ENCODE measurements around the gene OVOL3. TPM values are rescaled to one million over a fixed set of nuclear protein-coding genes. Genes with fewer than 3 reads are reported as not detected.

The OVOL3 gene
- polyA plus RNA-seq, 3 donors, result not detected

GRCh38 chr19:36153126-36153525, 42.2 kb downstream of the OVOL3 start:
- no peak for DNase-seq (ENCODE audit: low read depth in 3 of 3, low spot score in 2 of 3)

GRCh38 chr19:36160821-36161596, 50.1 kb downstream of the OVOL3 start:
- DNase-seq (ENCODE audit: low read depth in 3 of 3, low spot score in 2 of 3), result no peak

Other genes with a start within 250 kb of the OVOL3 start
- 10 to 100 TPM; 17.7 to 25.0 (median 23.4) TPM for gene APLP1, start 242.6 kb upstream of the OVOL3 start, polyA plus RNA-seq (ENCODE audit: insufficient read length in 3 of 3)
- 1 to 10 TPM; 2.0 to 2.6 (median 2.2) TPM for gene NFKBID, start 210.6 kb upstream of the OVOL3 start, polyA plus RNA-seq (ENCODE audit: insufficient read length in 3 of 3)
- gene HCST, start 208.6 kb upstream of the OVOL3 start, polyA plus RNA-seq (ENCODE audit: insufficient read length in 3 of 3), result 1 to 10 TPM; 2.7 to 3.2 (median 2.8) TPM
- 10 to 100 TPM in 2 of 3 donors, 1 to 10 TPM in 1; 6.3 to 10.5 (median 10.3) TPM for gene TYROBP, start 202.8 kb upstream of the OVOL3 start, polyA plus RNA-seq (ENCODE audit: insufficient read length in 3 of 3)
- gene LRFN3, start 174.8 kb upstream of the OVOL3 start, polyA plus RNA-seq (ENCODE audit: insufficient read length in 3 of 3), result 1 to 10 TPM; 7.1 to 8.3 (median 7.4) TPM
- gene SDHAF1, start 116.0 kb upstream of the OVOL3 start, polyA plus RNA-seq (ENCODE audit: insufficient read length in 3 of 3), result 10 to 100 TPM; 11.2 to 12.0 (median 11.7) TPM
- 10 to 100 TPM in 1 of 3 donors, 1 to 10 TPM in 2; 9.8 to 10.1 (median 9.9) TPM for gene SYNE4, start 102.3 kb upstream of the OVOL3 start, polyA plus RNA-seq (ENCODE audit: insufficient read length in 3 of 3)
- 10 to 100 TPM; 13.7 to 15.9 (median 15.5) TPM for gene ALKBH6, start 96.9 kb upstream of the OVOL3 start, polyA plus RNA-seq (ENCODE audit: insufficient read length in 3 of 3)
- 10 to 100 TPM; 47.2 to 49.8 (median 48.5) TPM for gene CLIP3, start 78.3 kb upstream of the OVOL3 start, polyA plus RNA-seq (ENCODE audit: insufficient read length in 3 of 3)
- 10 to 100 TPM in 1 of 3 donors, 1 to 10 TPM in 2; 8.7 to 10.8 (median 9.3) TPM for gene THAP8, start 56.9 kb upstream of the OVOL3 start, polyA plus RNA-seq (ENCODE audit: insufficient read length in 3 of 3)
- 1 to 10 TPM; 4.0 to 4.7 (median 4.1) TPM for gene WDR62, start 56.2 kb upstream of the OVOL3 start, polyA plus RNA-seq (ENCODE audit: insufficient read length in 3 of 3)
- gene POLR2I, start 3.7 kb downstream of the OVOL3 start, polyA plus RNA-seq (ENCODE audit: insufficient read length in 3 of 3), result 10 to 100 TPM; 39.8 to 51.8 (median 50.1) TPM
- 100 to 1,000 TPM; 110 to 122 (median 112) TPM for gene TBCB, start 4.3 kb downstream of the OVOL3 start, polyA plus RNA-seq (ENCODE audit: insufficient read length in 3 of 3)
- gene CAPNS1, start 28.9 kb downstream of the OVOL3 start, polyA plus RNA-seq (ENCODE audit: insufficient read length in 3 of 3), result 100 to 1,000 TPM; 529 to 603 (median 569) TPM
- gene COX7A1, start 41.3 kb downstream of the OVOL3 start, polyA plus RNA-seq (ENCODE audit: insufficient read length in 3 of 3), result 10 to 100 TPM; 24.3 to 28.2 (median 26.4) TPM
- gene ZNF565, start 103.5 kb downstream of the OVOL3 start, polyA plus RNA-seq (ENCODE audit: insufficient read length in 3 of 3), result 1 to 10 TPM; 6.3 to 7.0 (median 6.7) TPM
- gene ZNF146, start 104.0 kb downstream of the OVOL3 start, polyA plus RNA-seq (ENCODE audit: insufficient read length in 3 of 3), result 100 to 1,000 TPM; 145 to 170 (median 162) TPM